Aorta (tissue), 5 donors: ENCODE data around the gene CEACAM18. TPM values are rescaled to one million over a fixed set of nuclear protein-coding genes. Genes with fewer than 3 reads are reported as not detected.

Source experiments
- ATAC-seq: fragments of 200-7000 bp; cut with Tn5 transposase; one replicate; pipeline ENCODE4 v1.9.1; 2022; ENCODE audit warnings: moderate library complexity; ENCODE audit not compliant: low FRiP score
- DNase-seq, 2 donors: peaks; one replicate each; pipeline ENCODE4 v3.0.0-alpha.2; 2020
- H3K27ac ChIP-seq, 2 donors: one replicate each; pipeline ENCODE4 v1.5.1; 2013; ENCODE audit warnings: low read length in 2 of 2, mild to moderate bottlenecking in 2 of 2, moderate library complexity in 2 of 2, control low read depth in 1 of 2, inconsistent platforms in 1 of 2, low read depth in 1 of 2
- H3K27me3 ChIP-seq, 2 donors: one replicate each; pipeline ENCODE4 v1.6.1; 2013; ENCODE audit warnings: control low read depth in 1 of 2, low read length in 1 of 2, mild to moderate bottlenecking in 1 of 2, moderate library complexity in 1 of 2; ENCODE audit not compliant: insufficient read depth in 2 of 2, control insufficient read depth in 1 of 2
- H3K36me3 ChIP-seq, 2 donors: one replicate each; pipeline ENCODE4 v1.6.1; 2013; ENCODE audit warnings: control low read depth in 1 of 2, low read length in 1 of 2, mild to moderate bottlenecking in 1 of 2; ENCODE audit not compliant: insufficient read depth in 2 of 2, control insufficient read depth in 1 of 2
- H3K4me1 ChIP-seq, 2 donors: one replicate each; pipeline ENCODE4 v1.6.1; 2013; ENCODE audit warnings: low read length in 2 of 2, control low read depth in 1 of 2, mild to moderate bottlenecking in 1 of 2, moderate library complexity in 1 of 2; ENCODE audit not compliant: insufficient read depth in 2 of 2, control insufficient read depth in 1 of 2
- H3K4me3 ChIP-seq, 2 donors: one replicate each; pipeline ENCODE4 v1.5.1; 2013; ENCODE audit warnings: low read length in 2 of 2, control low read depth in 1 of 2, mild to moderate bottlenecking in 1 of 2
- H3K9me3 ChIP-seq: one replicate; pipeline ENCODE4 v1.6.1; 2013; ENCODE audit warnings: mild to moderate bottlenecking, low read length; ENCODE audit not compliant: control insufficient read depth
- WGBS, 2 donors: extraction: QIAGEN DNeasy Blood & Tissue Kit; methylation state at CpG; one replicate each; pipeline ENCODE4 v1.1.7; 2013; 5-methylcytosine and 5-hydroxymethylcytosine counted together
- intact Hi-C, 2 donors: fragments of 100-400 bp; cut with DNase I; formaldehyde crosslinking; loops; one replicate each; pipeline versions ENCODE4 v1.14.2 to v1.15.0; 2022
- polyA plus RNA-seq, 2 donors: library from polyadenylated mRNA; stranded (reverse); fragments of 200-250 nt; gene quantifications; one replicate each; pipeline ENCODE4 v1.2.3, GENCODE V29; 2013
- total RNA-seq, 2 donors: library from RNA; stranded (reverse); fragmentation: NEBNext Ultra II Directional; extraction: Animal tissue kit (Norgen Biotek cat#: 25700); gene quantifications; one replicate each; pipeline ENCODE4 v1.2.1, GENCODE V29; 2021
- donor health status: healthy with polysubstance abuse.
- donor health status: Bipolar disorder and iron deficiency.
- donor health status: DM: no; HTN: no; CAD: no.
- donor health status: DM: no; HTN: no; CAD: no.
- donor health status: DM: yes; HTN: yes; CAD: no.

Gene CEACAM18
- total and polyA plus RNA-seq, 4 donors: 0.63 TPM; not detected in 3

DNA sequence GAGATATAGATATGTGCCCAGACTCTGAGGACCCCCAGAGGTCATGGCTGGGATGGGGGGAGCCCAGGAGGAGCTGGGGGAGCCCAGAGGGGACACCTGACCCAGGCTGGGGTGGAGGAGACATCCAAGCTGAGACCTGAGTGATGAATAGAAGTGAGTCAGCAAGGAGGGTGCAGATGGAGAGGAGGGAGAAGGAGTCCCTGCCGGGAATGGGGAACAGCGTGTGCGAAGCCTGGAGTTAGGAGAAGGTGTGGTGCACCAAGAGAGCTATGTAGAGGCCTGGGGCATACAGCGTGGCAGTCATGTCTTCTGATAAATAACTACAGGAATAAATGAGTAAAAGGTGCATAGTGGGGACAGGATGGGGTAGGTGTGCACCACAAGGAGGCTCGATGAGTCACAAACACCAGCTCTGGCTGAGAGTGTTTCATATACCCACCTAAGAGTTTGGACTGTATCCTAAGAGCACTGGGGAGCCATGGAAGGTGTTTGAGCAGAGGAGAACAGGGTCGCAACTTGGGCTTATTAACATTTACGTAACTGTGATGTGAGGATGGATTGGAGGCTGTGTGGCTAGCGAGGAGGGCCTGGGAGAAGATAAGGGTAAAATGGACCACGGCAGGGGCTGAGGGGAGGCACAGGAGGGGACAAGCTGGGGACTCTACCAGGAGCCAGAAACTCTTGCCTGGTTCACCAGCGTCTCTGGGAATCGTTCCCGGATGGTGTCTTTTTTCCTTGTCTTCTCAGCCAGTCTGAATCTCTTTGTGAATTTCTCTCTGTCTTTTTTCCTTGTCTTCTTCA is 1.4 kb downstream of the CEACAM18 start:
- no peak overlapping the region for H3K4me3 ChIP-seq
- H3K4me1 ChIP-seq: no peaks in the 10 kb centered on the region
- intact Hi-C loops: no loop called here
- 80 to 83% methylated on average over 12 of the region's 12 CpGs for WGBS, 2 donors
- DNase-seq (no peak), ATAC-seq (no peak)
- H3K27me3 ChIP-seq: no peaks in the 10 kb centered on the region
- no peaks in the 10 kb centered on the region for H3K36me3 ChIP-seq
- H3K27ac ChIP-seq: no peak overlapping the region
- H3K9me3 ChIP-seq: no peaks in the 10 kb centered on the region

DNA sequence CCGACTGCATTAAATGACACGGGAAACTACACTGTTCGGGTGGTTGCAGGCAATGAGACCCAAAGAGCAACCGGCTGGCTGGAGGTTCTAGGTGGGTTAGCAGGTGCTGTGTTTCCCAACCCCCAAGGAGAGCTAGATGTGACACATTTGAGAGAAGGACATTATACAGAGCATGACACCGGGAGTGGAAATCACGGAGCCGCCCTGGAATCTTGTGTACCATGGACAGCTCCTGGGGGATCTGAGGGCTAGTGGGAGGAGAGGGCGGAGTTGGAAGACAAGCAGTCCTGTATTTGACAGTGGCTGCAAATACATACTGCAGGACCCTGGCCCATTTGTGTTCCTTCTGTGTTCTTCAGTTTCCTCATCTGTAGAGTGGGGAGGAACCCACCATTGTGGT is 2.3 kb downstream of the CEACAM18 start:
- H3K27me3 ChIP-seq: no peaks in the 10 kb centered on the region
- WGBS, 2 donors: 36 to 40% methylated on average over 8 of the region's 8 CpGs
- H3K27ac ChIP-seq: no peak overlapping the region
- DNase-seq (no peak), ATAC-seq (no peak)
- H3K4me1 ChIP-seq: no peaks in the 10 kb centered on the region
- no peaks in the 10 kb centered on the region for H3K9me3 ChIP-seq
- H3K4me3 ChIP-seq: no peak overlapping the region
- no peaks in the 10 kb centered on the region for H3K36me3 ChIP-seq
- intact Hi-C loops: no loop called here

DNA sequence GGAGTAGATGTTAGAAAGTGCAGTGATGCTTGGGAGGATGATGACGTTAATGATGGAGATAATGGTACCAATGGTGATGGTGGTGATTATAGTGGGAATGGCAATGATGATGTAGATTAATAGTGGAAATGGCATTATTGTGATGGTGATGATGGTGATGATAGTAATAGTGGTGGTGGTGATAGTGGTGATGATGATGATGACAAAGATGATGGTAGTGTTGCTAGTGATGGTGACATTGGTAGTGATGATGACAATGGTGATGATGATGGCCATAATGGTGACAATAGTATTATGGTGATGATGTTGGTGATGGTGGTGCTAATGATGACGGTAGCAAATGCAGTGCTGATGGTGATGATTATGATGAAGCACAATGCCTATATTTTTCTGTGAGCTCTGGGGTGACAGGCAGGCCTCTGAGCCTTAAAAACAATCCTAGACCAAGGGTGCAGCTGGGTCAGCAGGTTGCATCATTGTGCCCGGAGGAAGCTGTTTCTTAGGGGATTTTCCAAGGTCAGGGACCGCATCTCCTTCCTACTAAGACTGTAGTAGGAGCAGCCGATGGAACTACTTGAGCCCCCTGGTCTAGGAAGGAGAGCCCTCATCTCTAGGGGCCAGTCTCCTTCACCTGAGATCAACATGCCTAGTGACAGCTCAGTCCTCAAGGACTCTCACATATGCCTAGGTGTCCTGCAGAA is 7.8 kb downstream of the CEACAM18 start:
- no peak overlapping the region for H3K27ac ChIP-seq
- ATAC-seq (no peak), DNase-seq (no peak)
- H3K4me3 ChIP-seq: no peak overlapping the region
- H3K9me3 ChIP-seq: no peaks in the 10 kb centered on the region
- 83 to 85% methylated on average over 5 of the region's 5 CpGs for WGBS, 2 donors
- intact Hi-C loops: no loop called here
- H3K4me1 ChIP-seq: no peaks in the 10 kb centered on the region
- no peaks in the 10 kb centered on the region for H3K36me3 ChIP-seq
- no peaks in the 10 kb centered on the region for H3K27me3 ChIP-seq

DNA sequence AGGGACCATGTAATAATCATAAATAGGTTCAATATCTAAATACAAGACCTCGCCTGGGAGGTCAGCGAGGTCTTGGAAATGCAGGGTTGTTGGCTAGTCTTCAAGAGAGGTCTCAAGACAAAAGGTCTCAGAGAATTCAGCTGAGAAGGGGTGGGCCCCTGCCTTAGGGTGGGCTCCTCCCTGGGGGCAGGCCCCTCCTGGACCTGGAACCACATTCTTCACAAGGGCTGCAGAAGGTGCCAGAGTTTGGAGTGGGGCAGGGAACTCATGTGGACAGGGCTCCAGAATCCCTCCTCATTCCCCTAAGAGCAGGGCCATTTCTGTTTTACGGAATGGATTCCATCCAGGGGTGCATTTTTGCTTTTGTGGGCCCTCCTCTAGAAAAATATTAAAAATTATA is 10.2 kb downstream of the CEACAM18 start:
- intact Hi-C loops: no loop called here
- Histone ChIP-seq H3K4me3 (no peak overlapping the region), H3K27me3 (no peaks in the 10 kb centered on the region), H3K4me1 (no peaks in the 10 kb centered on the region), H3K27ac (no peak overlapping the region), H3K36me3 (no peaks in the 10 kb centered on the region), H3K9me3 (no peaks in the 10 kb centered on the region)
- WGBS, 2 donors: 67 to 73% methylated on average over 3 of the region's 3 CpGs
- no peak for ATAC-seq
- no peak for DNase-seq

DNA sequence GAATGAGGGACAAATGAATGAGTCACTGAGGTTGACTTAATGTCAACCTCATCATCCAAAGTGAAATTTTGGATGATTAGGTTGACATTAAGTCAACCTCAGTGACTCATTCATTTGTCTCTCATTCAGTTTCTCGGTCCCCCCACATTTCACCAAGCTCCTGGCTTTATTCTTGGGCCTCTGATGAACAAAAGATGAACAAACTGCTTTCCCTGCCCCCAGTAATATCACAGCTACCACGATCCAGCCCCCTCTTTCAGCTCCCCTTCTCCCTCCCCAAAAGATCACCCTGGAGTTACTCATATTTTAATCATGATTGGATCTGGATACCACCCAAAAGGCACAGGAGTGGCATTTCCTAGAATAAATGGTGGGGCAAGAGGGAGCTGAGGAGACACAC is 10.8 kb downstream of the CEACAM18 start:
- no peak overlapping the region for H3K4me3 ChIP-seq
- H3K27ac ChIP-seq: no peak overlapping the region
- no peaks in the 10 kb centered on the region for H3K4me1 ChIP-seq
- 47 to 52% methylated on average over 2 of the region's 2 CpGs for WGBS, 2 donors
- no peaks in the 10 kb centered on the region for H3K9me3 ChIP-seq
- H3K27me3 ChIP-seq: no peaks in the 10 kb centered on the region
- ATAC-seq (no peak), DNase-seq (no peak)
- H3K36me3 ChIP-seq: no peaks in the 10 kb centered on the region
- intact Hi-C loops: no loop called here

DNA sequence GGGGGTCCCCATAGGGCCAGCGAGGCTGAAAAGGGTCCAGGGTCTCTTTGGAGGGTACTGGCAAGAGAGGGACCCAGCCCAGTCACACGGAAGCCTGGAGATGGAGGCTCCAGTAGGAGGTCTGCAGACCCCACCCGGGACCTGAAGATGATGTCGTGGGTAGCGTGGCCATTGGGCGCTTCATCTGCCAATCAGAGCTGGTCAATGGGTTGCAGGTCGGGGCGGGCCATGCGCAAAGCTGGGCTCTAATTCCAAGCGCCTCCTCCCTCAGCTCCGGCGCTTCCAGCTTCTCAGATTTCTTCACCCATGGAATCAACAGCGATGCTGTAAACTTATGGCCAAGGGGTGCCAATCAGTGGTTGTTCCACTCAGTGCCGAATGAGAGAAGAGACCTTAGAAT is 12.3 kb downstream of the CEACAM18 start:
- H3K9me3 ChIP-seq: no peaks in the 10 kb centered on the region
- DNase-seq (no peak), ATAC-seq (no peak)
- H3K27me3 ChIP-seq: no peaks in the 10 kb centered on the region
- H3K4me1 ChIP-seq: no peaks in the 10 kb centered on the region
- no peak overlapping the region for H3K4me3 ChIP-seq
- H3K27ac ChIP-seq: no peak overlapping the region
- H3K36me3 ChIP-seq: no peaks in the 10 kb centered on the region
- 36 to 44% methylated on average over 14 of the region's 14 CpGs for WGBS, 2 donors
- intact Hi-C loops: no loop called here

DNA sequence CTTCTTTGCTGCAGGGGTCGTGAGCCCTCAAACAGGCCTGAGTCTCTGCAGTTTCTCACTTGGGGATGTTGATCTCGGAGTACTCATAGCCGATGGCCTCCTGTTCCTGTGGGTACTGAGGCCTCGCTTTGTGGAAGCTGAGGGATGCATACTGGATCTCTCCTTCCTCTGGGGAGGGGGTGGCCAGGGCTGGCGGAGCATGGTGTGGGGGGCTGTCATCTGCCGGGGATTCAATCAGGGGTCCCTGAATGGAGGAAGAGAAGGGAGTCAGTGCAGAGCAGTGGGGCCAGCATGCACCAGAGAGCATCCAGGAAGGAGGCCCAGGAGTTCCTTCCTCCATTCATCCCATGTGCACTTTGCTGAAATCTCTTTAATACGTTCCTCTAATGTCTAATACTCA is 13.2 kb downstream of the CEACAM18 start:
- 75% methylated on average over 7 of the region's 7 CpGs for WGBS, 2 donors
- H3K27me3 ChIP-seq: no peaks in the 10 kb centered on the region
- H3K36me3 ChIP-seq: no peaks in the 10 kb centered on the region
- DNase-seq: no peak
- intact Hi-C loops: no loop called here
- no peaks in the 10 kb centered on the region for H3K4me1 ChIP-seq
- ATAC-seq: no peak
- H3K27ac ChIP-seq: no peak overlapping the region
- no peak overlapping the region for H3K4me3 ChIP-seq
- no peaks in the 10 kb centered on the region for H3K9me3 ChIP-seq

DNA sequence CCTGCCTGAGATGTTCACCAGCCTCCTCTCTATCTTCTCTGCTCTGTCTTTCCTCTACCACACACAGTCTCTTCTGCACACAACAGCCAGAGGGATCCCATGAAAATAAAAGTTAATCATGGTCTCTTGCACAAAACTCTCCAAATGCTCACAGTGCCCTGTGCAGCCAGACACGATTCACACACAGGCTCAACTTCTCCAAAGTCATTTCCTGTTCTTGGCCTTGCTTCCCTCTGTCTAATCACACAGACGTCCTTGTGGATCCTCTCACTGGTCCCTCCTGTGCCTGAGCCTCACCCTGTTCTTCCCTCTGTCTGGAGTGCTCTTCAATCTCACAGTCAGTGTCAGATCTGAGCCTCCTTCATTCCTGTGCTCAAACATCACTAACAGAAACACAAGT is 15.4 kb downstream of the CEACAM18 start:
- no peaks in the 10 kb centered on the region for H3K27me3 ChIP-seq
- no peaks in the 10 kb centered on the region for H3K36me3 ChIP-seq
- ATAC-seq: no peak
- intact Hi-C loops: no loop called here
- no peak for DNase-seq
- H3K27ac ChIP-seq: no peak overlapping the region
- WGBS, 2 donors: 30 to 33% methylated on average over 2 of the region's 2 CpGs
- no peaks in the 10 kb centered on the region for H3K4me1 ChIP-seq
- H3K9me3 ChIP-seq: no peaks in the 10 kb centered on the region
- no peak overlapping the region for H3K4me3 ChIP-seq

DNA sequence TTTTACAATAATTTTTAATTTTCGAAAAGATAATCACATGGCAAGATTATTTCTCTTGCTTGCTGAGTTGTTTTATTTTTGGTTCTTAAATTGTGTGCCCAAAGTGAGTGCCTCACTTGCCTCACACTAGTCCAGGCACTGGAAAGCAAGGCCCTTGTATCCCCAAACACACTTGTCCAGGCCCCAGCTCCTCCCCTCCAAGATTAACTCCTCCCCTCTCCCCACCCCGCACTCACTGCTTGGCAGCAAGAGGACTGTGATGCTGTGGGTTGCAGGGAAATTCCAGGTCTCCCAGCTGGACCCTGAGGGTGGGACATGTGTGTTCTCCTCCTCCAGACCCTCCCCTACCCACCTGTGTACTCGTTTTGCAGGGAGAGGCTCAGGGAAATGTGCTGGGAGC is 19.3 kb downstream of the CEACAM18 start:
- WGBS, 2 donors: 35 to 38% methylated on average over 3 of the region's 3 CpGs
- DNase-seq (no peak), ATAC-seq (no peak)
- no peak overlapping the region for H3K4me3 ChIP-seq
- H3K4me1 ChIP-seq: no peaks in the 10 kb centered on the region
- no peaks in the 10 kb centered on the region for H3K36me3 ChIP-seq
- H3K9me3 ChIP-seq: no peaks in the 10 kb centered on the region
- no peaks in the 10 kb centered on the region for H3K27me3 ChIP-seq
- intact Hi-C loops: no loop called here
- H3K27ac ChIP-seq: no peak overlapping the region
